H1 (cell line): Measurements from ENCODE around the gene PPIH. TPM values are rescaled to one million over a fixed set of nuclear protein-coding genes. Genes with fewer than 3 reads are reported as not detected.

Experiments used
- CTCF ChIA-PET: fragments of 300-600 bp; sonication (Branson Sonifier 250); formaldehyde crosslinking; loops from one replicate; lab custom pipeline; 2021; ENCODE audit not compliant: partially characterized antibody; lab: Charles Lee
- POLR2A ChIA-PET: fragments of 300-600 bp; sonication (Branson Sonifier 250); formaldehyde crosslinking; loops from one replicate; lab custom pipeline; 2021; ENCODE audit warnings: inconsistent platforms; ENCODE audit not compliant: partially characterized antibody; lab: Charles Lee
- DNase-seq, 2 experiments: peaks; one replicate each; pipeline versions ENCODE4 v3.0.0 to v3.0.0-alpha.2; 2010 to 2022; ENCODE audit warnings: low spot score in 2 of 2, low read depth in 1 of 2, mixed read lengths in 1 of 2
- FAIRE-seq: peaks from 2 replicates; lab custom pipeline; 2011; peaks lifted over from hg19 to GRCh38; lab: Jason Lieb, UNC
- H2AFZ ChIP-seq: 2 replicates; pipeline ENCODE4 v1.8.1; 2012; ENCODE audit warnings: low read length, inconsistent platforms
- H2AK5ac ChIP-seq: 2 replicates; pipeline ENCODE4 v1.6.1; 2013; ENCODE audit warnings: low read depth, low read length
- H2BK120ac ChIP-seq: replicated peaks from 2 replicates; pipeline ENCODE3; 2013; ENCODE audit warnings: low read depth, low read length, inconsistent platforms
- H2BK12ac ChIP-seq: 2 replicates; pipeline ENCODE4 v1.6.1; 2013; ENCODE audit warnings: low read depth, low read length
- H2BK15ac ChIP-seq: 2 replicates; pipeline ENCODE4 v1.6.1; 2013; ENCODE audit warnings: low read length
- H2BK20ac ChIP-seq: 2 replicates; pipeline ENCODE4 v1.6.1; 2013; ENCODE audit warnings: low read length
- H2BK5ac ChIP-seq: 2 replicates; pipeline ENCODE4 v1.6.1; 2013; ENCODE audit warnings: low read depth, low read length
- H3K14ac ChIP-seq: 2 replicates; pipeline ENCODE4 v1.6.1; 2013; ENCODE audit warnings: inconsistent platforms; ENCODE audit not compliant: insufficient read length
- H3K18ac ChIP-seq: 2 replicates; pipeline ENCODE4 v1.6.1; 2013; ENCODE audit warnings: low read length; ENCODE audit errors: extremely low read depth
- H3K23ac ChIP-seq: 2 replicates; pipeline ENCODE4 v1.6.1; 2013; ENCODE audit warnings: inconsistent platforms; ENCODE audit not compliant: insufficient read length
- H3K23me2 ChIP-seq: 2 replicates; pipeline ENCODE4 v1.6.1; 2013; ENCODE audit warnings: low read depth, low read length
- H3K27ac ChIP-seq: 2 replicates; pipeline ENCODE4 v1.6.1; 2011; ENCODE audit warnings: low read depth, low read length, inconsistent platforms
- H3K27me3 ChIP-seq, 4 experiments: replicated peaks in 1 of 4; 1 replicate in 1 of 4; 2 replicates in 3 of 4; pipeline versions ENCODE4 v1.6.1 to v1.8.1; 2011 to 2013; ENCODE audit warnings: low read length in 3 of 4, mild to moderate bottlenecking in 3 of 4, inconsistent platforms in 2 of 4, mixed read lengths in 2 of 4, moderate library complexity in 1 of 4; ENCODE audit not compliant: control insufficient read depth in 3 of 4, insufficient read depth in 3 of 4; ENCODE audit errors: extremely low read depth in 1 of 4
- H3K36me3 ChIP-seq, 4 experiments: 2 replicates each; pipeline versions ENCODE4 v1.6.1 to v1.8.1; 2011 to 2013; ENCODE audit warnings: mild to moderate bottlenecking in 4 of 4, low read length in 3 of 4, moderate library complexity in 2 of 4, control low read depth in 1 of 4, inconsistent platforms in 1 of 4; ENCODE audit not compliant: insufficient read depth in 4 of 4, control insufficient read depth in 2 of 4
- H3K4ac ChIP-seq: replicated peaks from 2 replicates; pipeline ENCODE3; 2013; ENCODE audit warnings: low read length, low read depth, mixed read lengths, inconsistent platforms; ENCODE audit not compliant: insufficient read length
- H3K4me1 ChIP-seq, 4 experiments: replicated peaks in 1 of 4; 1 replicate in 1 of 4; 2 replicates in 3 of 4; pipeline versions ENCODE4 v1.6.1 to v1.8.1; 2011 to 2013; ENCODE audit warnings: low read length in 3 of 4, inconsistent platforms in 2 of 4, mixed read lengths in 1 of 4; ENCODE audit not compliant: insufficient read depth in 4 of 4, control insufficient read depth in 3 of 4
- H3K4me2 ChIP-seq, 2 experiments: 2 replicates each; pipeline versions ENCODE4 v1.6.1 to v1.8.1; 2011 to 2013; ENCODE audit warnings: low read depth in 2 of 2, low read length in 2 of 2, control low read depth in 1 of 2, inconsistent platforms in 1 of 2, mild to moderate bottlenecking in 1 of 2; ENCODE audit not compliant: insufficient read depth in 1 of 2
- H3K4me3 ChIP-seq, 4 experiments: fragments of 200-600, 300-600 bp in 1 of 4; sonication (generic), shearing (Covaris generic), sonication (Bioruptor Twin) in 1 of 4; 2 replicates each; pipeline versions ENCODE4 v1.5.1 to v1.8.1; 2011 to 2016; ENCODE audit warnings: low read length in 4 of 4, low read depth in 3 of 4, control low read depth in 2 of 4, inconsistent platforms in 2 of 4, mild to moderate bottlenecking in 2 of 4, mixed read lengths in 1 of 4, moderate library complexity in 1 of 4; ENCODE audit not compliant: insufficient read depth in 2 of 4; ENCODE audit errors: extremely low read depth in 1 of 4
- H3K56ac ChIP-seq: replicated peaks from 2 replicates; pipeline ENCODE3; 2013; ENCODE audit warnings: low read depth, mild to moderate bottlenecking, mixed read lengths, low read length, inconsistent platforms; ENCODE audit not compliant: insufficient read length
- H3K79me1 ChIP-seq: 2 replicates; pipeline ENCODE4 v1.6.1; 2013; ENCODE audit warnings: low read depth, low read length, control low read depth
- H3K79me2 ChIP-seq, 2 experiments: 2 replicates each; pipeline versions ENCODE4 v1.6.1 to v1.8.1; 2012 to 2013; ENCODE audit warnings: low read length in 2 of 2, mild to moderate bottlenecking in 2 of 2, inconsistent platforms in 1 of 2; ENCODE audit not compliant: insufficient read depth in 2 of 2, control insufficient read depth in 1 of 2
- H3K9ac ChIP-seq, 4 experiments: replicated peaks in 1 of 4; 1 replicate in 1 of 4; 2 replicates in 3 of 4; pipeline versions ENCODE4 v1.6.1 to v1.8.1; 2011 to 2013; ENCODE audit warnings: low read depth in 3 of 4, low read length in 3 of 4, control low read depth in 2 of 4, mild to moderate bottlenecking in 2 of 4, moderate library complexity in 2 of 4, inconsistent platforms in 1 of 4; ENCODE audit errors: extremely low read depth in 1 of 4
- H3K9me3 ChIP-seq, 2 experiments: 2 replicates each; pipeline versions ENCODE4 v1.6.1 to v1.8.1; 2012 to 2013; ENCODE audit warnings: mild to moderate bottlenecking in 2 of 2, moderate library complexity in 2 of 2, control low read depth in 1 of 2, inconsistent platforms in 1 of 2, low read depth in 1 of 2, low read length in 1 of 2, mixed read lengths in 1 of 2; ENCODE audit not compliant: insufficient read depth in 2 of 2
- H4K20me1 ChIP-seq, 2 experiments: replicated peaks in 1 of 2; 2 replicates each; pipeline versions ENCODE3 to v1.8.1; 2011 to 2013; ENCODE audit warnings: inconsistent platforms in 2 of 2, low read length in 2 of 2, mild to moderate bottlenecking in 1 of 2; ENCODE audit not compliant: insufficient read depth in 2 of 2, control insufficient read depth in 1 of 2
- H4K5ac ChIP-seq: 2 replicates; pipeline ENCODE4 v1.6.1; 2013; ENCODE audit warnings: low read length, low read depth, mixed read lengths, inconsistent platforms; ENCODE audit not compliant: insufficient read length
- H4K8ac ChIP-seq: 2 replicates; pipeline ENCODE4 v1.8.0; 2013; ENCODE audit warnings: mild to moderate bottlenecking, moderate library complexity, low read length, inconsistent platforms; ENCODE audit not compliant: insufficient read depth; ENCODE audit errors: extremely low read depth
- H4K91ac ChIP-seq: replicated peaks from 2 replicates; pipeline ENCODE3; 2013; ENCODE audit warnings: low read length, mixed read lengths, inconsistent platforms; ENCODE audit not compliant: insufficient read length
- BCL11A ChIP-seq, 2 experiments: IDR thresholded peaks; one replicate each; pipeline ENCODE4 v1.6.1; 2011; ENCODE audit warnings: low read depth in 2 of 2, low read length in 2 of 2, mild to moderate bottlenecking in 2 of 2
- CTBP2 ChIP-seq: IDR thresholded peaks from 2 replicates; pipeline ENCODE4 v1.7.0; 2011; ENCODE audit warnings: borderline replicate concordance, mild to moderate bottlenecking, moderate library complexity, mixed read lengths, low read length; ENCODE audit not compliant: insufficient read depth, insufficient read length
- EGR1 ChIP-seq: IDR thresholded peaks from 2 replicates; pipeline ENCODE4 v1.6.1; 2011; ENCODE audit warnings: low read depth, low read length, borderline replicate concordance
- JUN ChIP-seq: IDR thresholded peaks from 2 replicates; pipeline ENCODE4 v1.6.1; 2011; ENCODE audit warnings: low read depth, mild to moderate bottlenecking, improper control_type of control experiment, low read length
- KDM4A ChIP-seq: IDR thresholded peaks from one replicate; pipeline ENCODE4 v1.7.1; 2012; ENCODE audit warnings: low read depth, mild to moderate bottlenecking, moderate library complexity, low read length, inconsistent platforms; ENCODE audit not compliant: severe bottlenecking
- NANOG ChIP-seq: IDR thresholded peaks from 2 replicates; pipeline ENCODE4 v1.6.1; 2011; ENCODE audit warnings: low read length, low read depth, mild to moderate bottlenecking, inconsistent platforms; ENCODE audit not compliant: insufficient read depth, poor library complexity, severe bottlenecking
- POLR2A ChIP-seq, 2 experiments: IDR thresholded peaks; 1 replicate in 1 of 2; 2 replicates in 1 of 2; pipeline ENCODE4 v1.6.1; 2011; ENCODE audit warnings: low read depth in 2 of 2, low read length in 2 of 2, mild to moderate bottlenecking in 2 of 2; ENCODE audit errors: control extremely low read depth in 1 of 2
- RBBP5 ChIP-seq: IDR thresholded peaks from 2 replicates; pipeline ENCODE4 v1.7.1; 2012; ENCODE audit warnings: low read depth, mild to moderate bottlenecking, inconsistent platforms, low read length, moderate library complexity, borderline replicate concordance
- RXRA ChIP-seq: IDR thresholded peaks from 2 replicates; pipeline ENCODE4 v1.6.1; 2011; ENCODE audit warnings: low read depth, mild to moderate bottlenecking, low read length, moderate library complexity; ENCODE audit not compliant: insufficient read depth
- SIN3A ChIP-seq, 2 experiments: IDR thresholded peaks in 1 of 2; conservative IDR thresholded peaks in 1 of 2; 2 replicates each; pipeline ENCODE4 v1.6.1; 2011 to 2012; ENCODE audit warnings: low read length in 2 of 2, improper control_type of control experiment in 1 of 2, low read depth in 1 of 2, mild to moderate bottlenecking in 1 of 2
- SIX5 ChIP-seq: IDR thresholded peaks from 2 replicates; pipeline ENCODE4 v1.6.1; 2011; ENCODE audit warnings: mild to moderate bottlenecking, low read depth, low read length
- WGBS, 2 experiments: shearing (Covaris generic) in 1 of 2; methylation state at CpG; one replicate each; pipeline versions ENCODE4 v1.1.6 to v1.1.7; 2013 to 2015; ENCODE audit warnings: low lambda C conversion rate in 2 of 2, mixed read lengths in 2 of 2, inconsistent platforms in 1 of 2, low coverage in 1 of 2, missing lambda C conversion rate in 1 of 2; ENCODE audit not compliant: insufficient replicate concordance in 2 of 2, insufficient coverage in 1 of 2, insufficient read length in 1 of 2; ENCODE audit errors: extremely low coverage in 1 of 2, missing lambda C conversion rate in 1 of 2; 5-methylcytosine and 5-hydroxymethylcytosine counted together
- polyA plus RNA-seq, 7 experiments: library from polyadenylated mRNA; depleted of rRNA in 3 of 7; stranded (reverse) in 5 of 7; unstranded in 2 of 7; fragments of >200 nt in 5 of 7; fragments of 200-250 nt in 2 of 7; gene quantifications; 1 replicate in 5 of 7; 2 replicates in 1 of 7; 4 replicates in 1 of 7; pipeline versions ENCODE4 v1.2.1 to v1.2.3, GENCODE V29; 2011 to 2013; ENCODE audit warnings: missing spikeins in 2 of 7, mixed read lengths in 2 of 7
- total RNA-seq: library from RNA; stranded (reverse); fragmentation: NEBNext Ultra II Directional; extraction: Animal tissue kit (Norgen Biotek cat#: 25700); gene quantifications from 2 replicates; pipeline ENCODE4 v1.2.1, GENCODE V29; 2021
- TF ChIP-seq, protein P1 (sequence below): IDR thresholded peaks from 2 replicates; pipeline ENCODE4 v1.6.1; 2012; ENCODE audit warnings: low read length, inconsistent platforms

PPIH gene
- total and polyA plus RNA-seq, 2 of the 8 experiments (the other 6 are each of a cell fraction or from before 2014, with no cell fraction given): 78.1 to 91.5 TPM

DNA sequence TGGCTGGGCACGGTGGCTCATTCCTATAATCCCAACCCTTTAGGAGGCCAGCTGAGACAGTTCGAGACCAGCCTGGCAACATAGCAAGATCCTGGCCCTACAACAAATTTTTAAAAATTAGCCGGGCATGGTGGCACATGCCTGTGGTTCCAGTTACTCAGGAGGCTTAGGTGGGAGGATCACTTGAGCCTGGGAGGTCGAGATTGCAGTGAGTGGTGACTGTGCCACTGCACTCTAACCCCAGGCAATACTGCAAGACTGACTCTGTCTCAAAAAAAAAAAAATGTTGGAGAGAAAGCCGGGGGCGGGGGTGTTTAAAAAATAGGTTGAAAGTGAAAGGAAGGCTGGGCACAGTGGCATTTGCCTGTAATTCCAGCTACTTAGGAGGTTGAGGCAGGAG is 65.3 kb downstream of the PPIH start:
- H3K27ac ChIP-seq: no peak overlapping the region
- H3K36me3 ChIP-seq: no peaks in the 10 kb centered on the region
- no peak overlapping the region for H3K56ac ChIP-seq
- ChIA-PET CTCF (interaction anchor here (0.6 kb wide), 1 partner anchor 511 kb away, joined by 3 read pairs; no protein-coding TSS in a partner anchor), POLR2A (interaction anchor here (0.6 to 1.0 kb wide), 2 partner anchors 8 to 303 kb away, joined by 3 read pairs; no protein-coding TSS in a partner anchor)
- no peak overlapping the region for H3K14ac ChIP-seq
- no peak overlapping the region for H2BK20ac ChIP-seq
- no peak overlapping the region for H2BK5ac ChIP-seq
- H3K9me3 ChIP-seq: no peaks in the 10 kb centered on the region
- H2BK120ac ChIP-seq: no peak overlapping the region
- no peak overlapping the region for H3K4me2 ChIP-seq
- no peak overlapping the region for H4K8ac ChIP-seq
- no peak overlapping the region for H3K9ac ChIP-seq
- no peaks in the 10 kb centered on the region for H3K79me1 ChIP-seq
- H4K20me1 ChIP-seq: no peaks in the 10 kb centered on the region
- DNase-seq: peak in 1 of 2 experiments; percentile 37
- H3K23ac ChIP-seq: no peak overlapping the region
- H2BK15ac ChIP-seq: no peak overlapping the region
- 73% methylated on average over 6 of the region's 6 CpGs; no CpG with 5 or more reads in 1 of the 2 experiments for WGBS, 2 experiments
- no peak overlapping the region for H3K4me3 ChIP-seq
- FAIRE-seq: no peak
- no peaks in the 10 kb centered on the region for H3K27me3 ChIP-seq
- no peaks in the 10 kb centered on the region for H3K4me1 ChIP-seq
- H3K18ac ChIP-seq: no peak overlapping the region
- H4K91ac ChIP-seq: no peak overlapping the region
- H3K79me2 ChIP-seq: no peaks in the 10 kb centered on the region
- H3K23me2 ChIP-seq: no peaks in the 10 kb centered on the region
- no peak overlapping the region for H2BK12ac ChIP-seq
- H4K5ac ChIP-seq: no peak overlapping the region
- no peak overlapping the region for H3K4ac ChIP-seq
- no peak overlapping the region for H2AFZ ChIP-seq
- H2AK5ac ChIP-seq: no peak overlapping the region
- TF ChIP-seq EGR1 (no peak), KDM4A (no peak), SIX5 (no peak), BCL11A (IDR thresholded peaks at IDR 0.05; ENCODE audit: low read depth in 2 of 2, low read length in 2 of 2) (no peak), SIN3A (conservative IDR thresholded peaks at IDR 0.05 in 1 of 2, IDR thresholded peaks at IDR 0.05 in 1 of 2; ENCODE audit: low read depth in 1 of 2, low read length in 2 of 2) (no peak), POLR2A (IDR thresholded peaks at IDR 0.05; ENCODE audit: control extremely low read depth in 1 of 2, low read depth in 2 of 2, low read length in 2 of 2) (no peak), RBBP5 (no peak), NANOG (no peak), JUN (no peak), CTBP2 (no peak), RXRA (no peak)
- TF ChIP-seq, protein P1, sequence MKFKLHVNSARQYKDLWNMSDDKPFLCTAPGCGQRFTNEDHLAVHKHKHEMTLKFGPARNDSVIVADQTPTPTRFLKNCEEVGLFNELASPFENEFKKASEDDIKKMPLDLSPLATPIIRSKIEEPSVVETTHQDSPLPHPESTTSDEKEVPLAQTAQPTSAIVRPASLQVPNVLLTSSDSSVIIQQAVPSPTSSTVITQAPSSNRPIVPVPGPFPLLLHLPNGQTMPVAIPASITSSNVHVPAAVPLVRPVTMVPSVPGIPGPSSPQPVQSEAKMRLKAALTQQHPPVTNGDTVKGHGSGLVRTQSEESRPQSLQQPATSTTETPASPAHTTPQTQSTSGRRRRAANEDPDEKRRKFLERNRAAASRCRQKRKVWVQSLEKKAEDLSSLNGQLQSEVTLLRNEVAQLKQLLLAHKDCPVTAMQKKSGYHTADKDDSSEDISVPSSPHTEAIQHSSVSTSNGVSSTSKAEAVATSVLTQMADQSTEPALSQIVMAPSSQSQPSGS: no peak
